ENCODE results near the gene LRWD1. TPM values are rescaled to one million over a fixed set of nuclear protein-coding genes. Genes with fewer than 3 reads are reported as not detected.

The LRWD1 gene
- total and polyA plus RNA-seq, 9 of the 15 experiments (the other 6 are each of a cell fraction or from before 2014, with no cell fraction given): 0.61 to 66.0 (median 33.2) TPM

GRCh38 chr7:102464577-102465280 lies at the start of gene LRWD1, which contains the start of gene ALKBH4 (continued):
- TF ChIP-seq, protein P1, sequence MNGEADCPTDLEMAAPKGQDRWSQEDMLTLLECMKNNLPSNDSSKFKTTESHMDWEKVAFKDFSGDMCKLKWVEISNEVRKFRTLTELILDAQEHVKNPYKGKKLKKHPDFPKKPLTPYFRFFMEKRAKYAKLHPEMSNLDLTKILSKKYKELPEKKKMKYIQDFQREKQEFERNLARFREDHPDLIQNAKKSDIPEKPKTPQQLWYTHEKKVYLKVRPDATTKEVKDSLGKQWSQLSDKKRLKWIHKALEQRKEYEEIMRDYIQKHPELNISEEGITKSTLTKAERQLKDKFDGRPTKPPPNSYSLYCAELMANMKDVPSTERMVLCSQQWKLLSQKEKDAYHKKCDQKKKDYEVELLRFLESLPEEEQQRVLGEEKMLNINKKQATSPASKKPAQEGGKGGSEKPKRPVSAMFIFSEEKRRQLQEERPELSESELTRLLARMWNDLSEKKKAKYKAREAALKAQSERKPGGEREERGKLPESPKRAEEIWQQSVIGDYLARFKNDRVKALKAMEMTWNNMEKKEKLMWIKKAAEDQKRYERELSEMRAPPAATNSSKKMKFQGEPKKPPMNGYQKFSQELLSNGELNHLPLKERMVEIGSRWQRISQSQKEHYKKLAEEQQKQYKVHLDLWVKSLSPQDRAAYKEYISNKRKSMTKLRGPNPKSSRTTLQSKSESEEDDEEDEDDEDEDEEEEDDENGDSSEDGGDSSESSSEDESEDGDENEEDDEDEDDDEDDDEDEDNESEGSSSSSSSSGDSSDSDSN (IDR thresholded peaks at IDR 0.05; ENCODE audit: borderline replicate concordance in 1 of 2, low read depth in 2 of 2, low read length in 2 of 2): peak; percentile 93 to 94; a peak in 3 of 4 replicates
- TF ChIP-seq TBL1XR1 (IDR thresholded peaks at IDR 0.05; ENCODE audit: low read length in 2 of 2) (no peak; a peak in 1 of 4 replicates), RNF2 (IDR thresholded peaks at IDR 0.05) (peak; percentile 72; the same call in 1 of the 2 replicates), CBFA2T3 (IDR thresholded peaks at IDR 0.05) (0 out of 2 replicates have a peak, but pooled peaks have one; percentile 3), SMARCE1 (IDR thresholded peaks at IDR 0.05) (peak; percentile 15; the same call in 1 of the 2 replicates), SIX5 (IDR thresholded peaks at IDR 0.05; ENCODE audit: borderline replicate concordance in 1 of 2, insufficient read depth in 1 of 2, low read depth in 1 of 2, low read length in 2 of 2) (peak; percentile 90), RBM14 (IDR thresholded peaks at IDR 0.05; ENCODE audit: borderline replicate concordance, insufficient read depth, low read depth, low read length) (0 out of 2 replicates have a peak, but pooled peaks have one; percentile 36), HDAC3 (IDR thresholded peaks at IDR 0.05; ENCODE audit: borderline replicate concordance, partially characterized antibody) (no peak), CBX1 (IDR thresholded peaks at IDR 0.05; ENCODE audit: low read depth) (peak; percentile 41; the same call in 1 of the 2 replicates), KLF16 (IDR thresholded peaks at IDR 0.05) (no peak), HNRNPK (IDR thresholded peaks at IDR 0.05; ENCODE audit: low read depth, low read length, poor library complexity, severe bottlenecking) (no peak), ZNF217 (CRISPR knock-in tag; IDR thresholded peaks at IDR 0.05) (no peak), BRD4 (IDR thresholded peaks at IDR 0.05) (no peak)
- TF ChIP-seq, protein P2, sequence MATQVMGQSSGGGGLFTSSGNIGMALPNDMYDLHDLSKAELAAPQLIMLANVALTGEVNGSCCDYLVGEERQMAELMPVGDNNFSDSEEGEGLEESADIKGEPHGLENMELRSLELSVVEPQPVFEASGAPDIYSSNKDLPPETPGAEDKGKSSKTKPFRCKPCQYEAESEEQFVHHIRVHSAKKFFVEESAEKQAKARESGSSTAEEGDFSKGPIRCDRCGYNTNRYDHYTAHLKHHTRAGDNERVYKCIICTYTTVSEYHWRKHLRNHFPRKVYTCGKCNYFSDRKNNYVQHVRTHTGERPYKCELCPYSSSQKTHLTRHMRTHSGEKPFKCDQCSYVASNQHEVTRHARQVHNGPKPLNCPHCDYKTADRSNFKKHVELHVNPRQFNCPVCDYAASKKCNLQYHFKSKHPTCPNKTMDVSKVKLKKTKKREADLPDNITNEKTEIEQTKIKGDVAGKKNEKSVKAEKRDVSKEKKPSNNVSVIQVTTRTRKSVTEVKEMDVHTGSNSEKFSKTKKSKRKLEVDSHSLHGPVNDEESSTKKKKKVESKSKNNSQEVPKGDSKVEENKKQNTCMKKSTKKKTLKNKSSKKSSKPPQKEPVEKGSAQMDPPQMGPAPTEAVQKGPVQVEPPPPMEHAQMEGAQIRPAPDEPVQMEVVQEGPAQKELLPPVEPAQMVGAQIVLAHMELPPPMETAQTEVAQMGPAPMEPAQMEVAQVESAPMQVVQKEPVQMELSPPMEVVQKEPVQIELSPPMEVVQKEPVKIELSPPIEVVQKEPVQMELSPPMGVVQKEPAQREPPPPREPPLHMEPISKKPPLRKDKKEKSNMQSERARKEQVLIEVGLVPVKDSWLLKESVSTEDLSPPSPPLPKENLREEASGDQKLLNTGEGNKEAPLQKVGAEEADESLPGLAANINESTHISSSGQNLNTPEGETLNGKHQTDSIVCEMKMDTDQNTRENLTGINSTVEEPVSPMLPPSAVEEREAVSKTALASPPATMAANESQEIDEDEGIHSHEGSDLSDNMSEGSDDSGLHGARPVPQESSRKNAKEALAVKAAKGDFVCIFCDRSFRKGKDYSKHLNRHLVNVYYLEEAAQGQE (IDR thresholded peaks at IDR 0.05; ENCODE audit: borderline replicate concordance): peak; percentile 75
- TF ChIP-seq, protein P2 (CRISPR knock-in tag; IDR thresholded peaks at IDR 0.05; ENCODE audit: low read depth): peak; percentile 35; the same call in 1 of the 2 replicates
- TF ChIP-seq, protein P3, sequence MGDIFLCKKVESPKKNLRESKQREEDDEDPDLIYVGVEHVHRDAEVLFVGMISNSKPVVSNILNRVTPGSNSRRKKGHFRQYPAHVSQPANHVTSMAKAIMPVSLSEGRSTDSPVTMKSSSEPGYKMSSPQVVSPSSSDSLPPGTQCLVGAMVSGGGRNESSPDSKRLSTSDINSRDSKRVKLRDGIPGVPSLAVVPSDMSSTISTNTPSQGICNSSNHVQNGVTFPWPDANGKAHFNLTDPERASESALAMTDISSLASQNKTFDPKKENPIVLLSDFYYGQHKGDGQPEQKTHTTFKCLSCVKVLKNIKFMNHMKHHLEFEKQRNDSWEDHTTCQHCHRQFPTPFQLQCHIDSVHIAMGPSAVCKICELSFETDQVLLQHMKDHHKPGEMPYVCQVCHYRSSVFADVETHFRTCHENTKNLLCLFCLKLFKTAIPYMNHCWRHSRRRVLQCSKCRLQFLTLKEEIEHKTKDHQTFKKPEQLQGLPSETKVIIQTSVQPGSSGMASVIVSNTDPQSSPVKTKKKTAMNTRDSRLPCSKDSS (IDR thresholded peaks at IDR 0.05; ENCODE audit: low read depth, partially characterized antibody): no peak

Data from K562 (cell line).